ENCODE measurements around the gene SSTR5.

DNA sequence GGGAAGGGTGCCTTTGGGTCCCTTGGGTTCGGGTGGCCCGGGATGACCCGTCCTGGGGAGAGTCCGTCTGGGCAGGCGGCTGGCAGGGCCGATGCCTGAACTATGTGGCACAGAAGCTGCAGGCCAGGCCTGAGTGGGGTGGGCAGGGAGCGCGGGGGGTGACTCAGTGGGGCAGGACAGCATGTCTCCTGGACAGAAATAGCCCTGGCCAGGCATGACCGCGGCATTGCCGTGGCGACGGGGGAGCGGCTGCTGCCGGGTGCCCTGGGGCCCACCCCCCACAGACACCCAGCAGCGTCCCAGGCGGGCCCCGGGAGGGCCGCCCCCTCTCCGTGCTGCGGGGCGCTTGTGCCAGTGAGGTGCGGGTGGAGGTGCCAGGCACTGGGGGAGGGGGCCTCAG, 25.3 kb downstream of the SSTR5 start:
- TF ChIP-seq, protein P1, sequence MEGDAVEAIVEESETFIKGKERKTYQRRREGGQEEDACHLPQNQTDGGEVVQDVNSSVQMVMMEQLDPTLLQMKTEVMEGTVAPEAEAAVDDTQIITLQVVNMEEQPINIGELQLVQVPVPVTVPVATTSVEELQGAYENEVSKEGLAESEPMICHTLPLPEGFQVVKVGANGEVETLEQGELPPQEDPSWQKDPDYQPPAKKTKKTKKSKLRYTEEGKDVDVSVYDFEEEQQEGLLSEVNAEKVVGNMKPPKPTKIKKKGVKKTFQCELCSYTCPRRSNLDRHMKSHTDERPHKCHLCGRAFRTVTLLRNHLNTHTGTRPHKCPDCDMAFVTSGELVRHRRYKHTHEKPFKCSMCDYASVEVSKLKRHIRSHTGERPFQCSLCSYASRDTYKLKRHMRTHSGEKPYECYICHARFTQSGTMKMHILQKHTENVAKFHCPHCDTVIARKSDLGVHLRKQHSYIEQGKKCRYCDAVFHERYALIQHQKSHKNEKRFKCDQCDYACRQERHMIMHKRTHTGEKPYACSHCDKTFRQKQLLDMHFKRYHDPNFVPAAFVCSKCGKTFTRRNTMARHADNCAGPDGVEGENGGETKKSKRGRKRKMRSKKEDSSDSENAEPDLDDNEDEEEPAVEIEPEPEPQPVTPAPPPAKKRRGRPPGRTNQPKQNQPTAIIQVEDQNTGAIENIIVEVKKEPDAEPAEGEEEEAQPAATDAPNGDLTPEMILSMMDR (conservative IDR thresholded peaks at IDR 0.05; ENCODE audit: low read depth, low read length): no peak
- no peak for TF ChIP-seq MAFK (IDR thresholded peaks at IDR 0.05; ENCODE audit: low read depth, low read length)
- TF ChIP-seq, protein P2, sequence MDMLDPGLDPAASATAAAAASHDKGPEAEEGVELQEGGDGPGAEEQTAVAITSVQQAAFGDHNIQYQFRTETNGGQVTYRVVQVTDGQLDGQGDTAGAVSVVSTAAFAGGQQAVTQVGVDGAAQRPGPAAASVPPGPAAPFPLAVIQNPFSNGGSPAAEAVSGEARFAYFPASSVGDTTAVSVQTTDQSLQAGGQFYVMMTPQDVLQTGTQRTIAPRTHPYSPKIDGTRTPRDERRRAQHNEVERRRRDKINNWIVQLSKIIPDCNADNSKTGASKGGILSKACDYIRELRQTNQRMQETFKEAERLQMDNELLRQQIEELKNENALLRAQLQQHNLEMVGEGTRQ (IDR thresholded peaks at IDR 0.05; ENCODE audit: low read depth, low read length): no peak
- no peak for TF ChIP-seq FOS (IDR thresholded peaks at IDR 0.05; ENCODE audit: low read depth, low read length)
- no peak for TF ChIP-seq POLR2A (IDR thresholded peaks at IDR 0.05; ENCODE audit: low read depth, low read length)
- TF ChIP-seq RFX5 (IDR thresholded peaks at IDR 0.05; ENCODE audit: low read depth, low read length): no peak

Data from IMR-90 (cell line).